Measurements from ENCODE around the gene LYZ.

DNA sequence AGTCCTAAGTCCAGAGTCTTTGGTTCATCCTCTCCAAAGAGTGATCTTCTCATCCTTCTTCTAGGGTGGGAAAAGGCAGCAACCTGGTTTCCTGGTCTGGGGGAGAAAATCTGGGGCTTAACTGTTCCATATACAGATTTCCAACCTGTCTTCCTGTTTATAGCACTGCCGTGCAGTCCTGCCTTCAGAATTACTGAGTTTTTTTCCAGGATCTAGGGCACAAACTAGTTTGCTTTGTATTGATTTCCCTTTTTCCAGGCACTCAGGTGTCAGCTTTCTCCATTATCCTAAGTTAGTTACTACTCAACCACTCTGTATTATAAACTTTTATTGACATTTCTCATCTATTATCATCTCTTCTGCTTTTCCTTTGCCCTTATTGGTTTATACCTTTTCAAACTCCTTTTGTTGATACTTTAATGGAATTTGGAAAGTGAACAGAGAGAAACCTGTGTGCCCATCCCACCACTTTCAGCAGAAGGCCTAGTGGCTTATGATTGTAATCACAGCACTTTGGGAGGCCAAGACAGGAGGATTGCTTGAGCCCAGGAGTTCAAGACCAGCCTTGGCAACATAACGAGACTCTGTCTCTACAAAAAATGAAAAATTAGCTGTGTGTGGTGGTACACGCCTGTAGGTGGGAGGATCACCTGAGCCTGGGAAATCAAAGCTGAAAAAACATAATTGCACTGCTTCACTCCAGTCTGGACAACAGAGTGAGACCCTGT lies 4.1 kb upstream of the LYZ start:
- no peak for TF ChIP-seq POLR2AphosphoS5 (IDR thresholded peaks at IDR 0.05)
- TF ChIP-seq CTCF (IDR thresholded peaks at IDR 0.05) = no peak
- no peak for TF ChIP-seq POLR2A (IDR thresholded peaks at IDR 0.05)

All from suprapubic skin (tissue), 4 donors.